GM18508 (cell line): ENCODE results near the gene NOXO1.

ENCODE experiments used
- ATAC-seq: cut with Tn5 transposase; IDR thresholded peaks from one replicate; pipeline ENCODE4 v1.9.1; 2021; ENCODE audit warnings: moderate number of reproducible peaks; ENCODE audit not compliant: insufficient read depth, unreplicated experiment

Gene NOXO1

DNA sequence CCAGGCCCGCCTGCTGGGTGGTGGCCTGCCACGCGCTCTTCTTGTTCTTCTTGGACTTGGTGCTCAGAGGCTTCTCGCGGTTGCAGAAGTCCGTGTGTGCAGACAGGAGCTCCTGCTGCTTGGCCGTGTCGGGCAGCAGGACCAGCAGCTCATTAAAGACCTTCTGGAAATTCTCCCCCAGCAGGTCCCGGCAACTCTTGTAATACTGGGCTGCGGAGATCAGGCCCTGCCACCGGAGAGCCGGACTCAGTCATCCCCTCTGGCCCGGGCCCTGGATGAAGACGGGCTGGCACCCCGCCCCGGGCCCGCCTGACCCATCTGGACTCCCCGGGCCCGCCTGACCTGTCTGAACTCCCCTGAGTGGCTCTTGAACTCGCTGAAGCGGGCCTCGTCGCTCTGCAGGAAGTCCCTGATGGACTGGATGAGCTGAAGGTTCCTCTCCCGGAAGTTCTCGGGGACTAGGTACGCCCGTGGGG, 17.1 kb upstream of the NOXO1 start:
- ATAC-seq: no peak

DNA sequence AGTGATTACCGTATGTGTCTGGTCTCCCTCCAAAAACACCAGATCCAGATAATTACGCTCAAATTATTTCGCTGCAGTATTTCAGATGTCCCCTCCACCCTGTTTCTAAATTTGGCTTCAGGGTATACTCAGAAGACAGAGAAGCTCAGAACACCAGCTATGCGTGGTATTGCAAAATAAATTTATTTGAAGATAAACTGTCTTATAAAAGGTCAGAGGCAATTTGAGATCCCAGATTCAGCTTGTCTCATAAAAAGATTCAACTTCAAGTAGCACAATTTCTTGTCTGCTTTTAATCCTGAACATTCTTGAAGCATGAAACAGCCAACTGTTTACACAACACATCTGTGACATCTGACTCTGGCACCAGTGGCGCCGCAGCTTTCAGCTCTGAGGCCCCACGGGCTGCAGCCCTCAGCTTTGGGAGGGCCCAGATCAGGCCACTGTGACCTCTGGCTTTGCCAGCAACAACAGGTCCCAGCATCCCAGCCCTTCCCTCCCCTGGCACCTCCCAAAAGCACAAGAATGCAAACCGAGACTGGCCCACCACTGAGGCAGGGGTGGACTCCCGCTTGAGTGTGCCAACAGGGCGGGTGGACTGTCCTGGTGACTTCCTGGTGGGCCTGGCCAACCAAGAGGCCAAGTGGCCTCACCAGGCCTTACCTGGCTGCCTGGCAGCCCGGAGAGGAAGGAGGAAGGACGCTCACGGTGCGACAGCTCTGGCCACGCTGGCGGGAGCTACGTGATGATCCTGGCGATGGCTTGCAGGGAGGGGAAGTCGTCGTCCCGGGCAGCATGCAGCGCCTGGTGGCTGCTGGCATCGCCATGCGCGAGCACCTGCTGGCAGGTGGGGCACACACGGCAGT, 16.5 kb upstream of the NOXO1 start:
- ATAC-seq: no peak

DNA sequence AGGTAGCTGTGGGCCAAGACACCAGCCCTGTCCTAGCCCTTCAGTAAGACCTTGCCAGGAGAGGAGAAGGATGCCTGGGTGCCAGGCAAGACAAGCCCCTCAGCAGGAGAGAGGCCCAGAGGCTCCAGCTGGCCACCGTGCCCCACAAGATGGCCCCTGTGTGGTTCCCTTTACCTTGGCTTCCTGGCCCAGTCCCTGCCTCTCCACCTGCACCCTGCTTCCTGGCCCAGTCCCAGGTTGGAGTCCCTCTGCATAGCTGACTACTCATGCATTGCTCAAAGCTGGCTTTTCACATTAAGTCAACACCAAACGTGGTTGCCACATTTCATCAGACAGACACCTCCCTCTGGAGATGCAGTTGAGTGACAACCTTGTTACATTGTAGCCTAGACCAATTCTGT, 12.5 kb upstream of the NOXO1 start:
- no peak for ATAC-seq

DNA sequence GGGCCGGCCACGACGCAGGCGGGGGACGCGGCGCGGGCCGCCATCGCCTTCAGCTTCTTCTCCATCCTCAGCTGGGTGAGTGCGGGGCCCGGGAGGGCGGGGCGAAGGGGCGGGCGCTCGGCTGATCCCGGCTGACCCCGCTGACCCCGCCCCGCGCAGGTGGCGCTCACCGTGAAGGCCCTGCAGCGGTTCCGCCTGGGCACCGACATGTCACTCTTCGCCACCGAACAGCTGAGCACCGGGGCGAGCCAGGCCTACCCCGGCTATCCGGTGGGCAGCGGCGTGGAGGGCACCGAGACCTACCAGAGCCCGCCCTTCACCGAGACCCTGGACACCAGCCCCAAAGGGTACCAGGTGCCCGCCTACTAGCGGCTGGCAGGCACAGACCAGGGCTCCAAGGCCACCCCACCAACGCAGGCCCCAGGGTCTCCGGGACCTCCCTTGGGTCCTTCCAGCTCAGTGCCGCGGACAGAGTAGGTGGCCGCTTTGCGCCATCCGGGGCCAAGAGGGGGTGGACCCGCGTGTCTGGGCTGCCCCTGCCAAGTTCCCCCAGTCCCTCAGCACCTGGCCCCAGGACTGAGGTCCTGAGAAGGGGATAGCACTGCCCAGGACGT, 11.5 kb upstream of the NOXO1 start:
- no peak for ATAC-seq

DNA sequence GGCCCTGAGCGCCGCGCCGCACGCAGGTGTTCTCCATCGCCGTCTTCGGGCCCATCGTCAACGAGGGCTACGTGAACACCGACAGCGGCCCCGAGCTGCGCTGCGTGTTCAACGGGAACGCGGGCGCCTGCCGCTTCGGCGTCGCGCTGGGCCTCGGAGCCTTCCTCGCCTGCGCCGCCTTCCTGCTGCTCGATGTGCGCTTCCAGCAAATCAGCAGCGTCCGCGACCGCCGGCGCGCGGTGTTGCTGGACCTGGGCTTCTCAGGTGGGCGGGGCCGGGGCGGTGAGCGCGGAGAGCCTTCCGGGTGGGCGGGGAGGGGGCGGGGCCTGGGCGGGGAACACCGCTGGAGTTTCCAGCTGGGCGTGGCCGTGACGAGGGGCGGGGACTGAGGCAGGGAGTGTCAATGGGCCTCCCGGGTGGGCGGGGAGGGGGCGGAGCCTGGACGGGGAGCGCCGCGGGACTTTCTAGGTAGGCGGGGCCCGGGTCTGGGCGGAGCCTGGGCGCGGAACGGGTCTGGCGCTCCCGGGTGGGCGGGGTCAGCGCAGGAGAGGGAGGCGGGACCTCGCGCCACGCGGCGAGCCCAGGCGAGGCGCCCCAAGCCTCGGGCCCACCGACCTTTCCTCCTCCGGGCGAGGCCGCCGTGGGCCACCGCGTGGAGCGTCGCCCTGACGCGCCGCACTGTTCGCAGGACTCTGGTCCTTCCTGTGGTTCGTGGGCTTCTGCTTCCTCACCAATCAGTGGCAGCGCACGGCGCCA, 10.9 kb upstream of the NOXO1 start:
- no peak for ATAC-seq

DNA sequence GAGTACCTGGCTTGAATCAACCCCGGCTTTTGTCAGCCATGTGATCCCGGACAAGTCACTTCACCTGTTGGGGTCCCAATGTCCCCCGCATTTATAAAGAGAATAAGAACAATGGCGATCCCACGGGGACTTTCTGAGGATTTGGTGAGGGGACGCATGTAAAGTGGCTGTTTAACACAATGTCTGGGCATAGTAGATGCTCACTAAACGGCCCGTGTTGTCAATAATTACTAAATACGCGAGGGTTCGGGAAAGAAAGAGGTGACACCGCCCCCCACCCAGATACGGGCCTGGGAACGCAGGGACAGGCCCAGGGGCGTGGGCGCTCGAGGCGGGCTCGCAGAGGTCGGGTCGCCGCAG, 10.3 kb upstream of the NOXO1 start:
- ATAC-seq: no peak

DNA sequence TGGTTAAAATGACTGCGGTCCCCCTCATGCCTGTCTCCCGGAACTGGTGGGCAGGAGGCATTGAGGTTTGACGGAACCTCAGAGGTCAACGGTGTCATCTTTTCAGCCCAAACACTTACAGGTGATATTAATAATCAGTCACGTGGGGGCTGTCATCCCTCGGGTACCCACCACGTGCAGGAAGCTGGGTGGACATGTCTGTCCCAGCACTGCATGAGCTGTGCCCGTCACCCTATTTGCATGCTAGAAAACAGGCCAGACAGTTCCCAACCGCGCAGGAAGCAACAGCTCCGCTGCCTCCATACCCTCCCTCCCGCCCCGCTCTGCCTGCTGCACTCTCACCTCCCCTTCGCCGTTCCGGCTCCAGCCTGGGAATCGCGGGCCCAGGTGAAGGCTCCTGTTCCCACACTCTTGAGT, 9.9 kb upstream of the NOXO1 start:
- ATAC-seq: no peak

DNA sequence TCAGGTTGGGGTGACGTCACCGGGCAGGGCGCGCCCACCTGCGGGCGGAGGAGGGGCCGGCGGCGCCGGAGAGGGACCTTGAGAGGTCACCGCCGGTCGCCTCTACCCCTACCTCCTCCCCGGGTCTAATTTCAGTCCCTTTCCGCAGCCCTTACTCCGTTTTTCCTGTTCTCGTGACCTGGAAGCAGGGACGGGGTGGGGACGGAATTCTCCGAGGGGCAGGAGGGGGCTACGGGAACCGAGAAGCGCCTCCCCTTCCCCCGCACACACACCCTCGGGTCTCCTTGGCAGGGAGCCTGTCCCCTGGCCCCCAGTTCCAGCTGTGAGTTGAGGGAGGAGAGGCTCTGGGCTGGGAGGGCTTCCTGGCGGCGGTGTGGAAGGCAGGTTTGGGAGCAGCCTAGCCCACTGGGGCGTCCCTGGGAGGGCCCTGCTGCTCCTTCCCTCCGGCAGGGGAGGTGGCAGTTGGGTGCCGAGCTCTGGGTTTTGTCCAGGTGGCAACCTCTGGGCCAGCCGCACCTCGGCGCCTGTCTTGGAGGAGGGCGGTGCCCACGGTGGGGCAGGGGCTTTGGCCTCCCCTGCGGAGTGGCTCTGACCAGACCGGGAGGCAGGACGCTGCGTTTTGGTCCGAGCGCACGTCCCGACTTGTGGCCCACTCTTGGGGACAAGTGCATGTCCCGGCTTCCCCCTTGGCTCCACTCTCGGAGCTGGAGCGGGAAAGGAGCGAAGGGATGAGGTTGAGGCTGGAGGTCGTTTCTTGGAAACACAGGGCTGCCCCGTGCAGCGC, 9.3 kb upstream of the NOXO1 start:
- ATAC-seq: no peak

DNA sequence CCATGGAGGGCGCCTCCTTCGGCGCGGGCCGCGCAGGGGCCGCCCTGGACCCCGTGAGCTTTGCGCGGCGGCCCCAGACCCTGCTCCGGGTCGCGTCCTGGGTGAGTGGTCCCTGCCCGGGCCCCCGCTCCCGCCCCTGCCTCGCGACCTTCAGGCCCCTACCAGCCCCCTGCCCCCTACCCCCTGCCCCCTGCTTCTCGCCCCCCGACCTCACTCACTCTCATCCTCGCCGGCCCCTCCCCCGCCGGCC, 8.8 kb upstream of the NOXO1 start:
- no peak for ATAC-seq

DNA sequence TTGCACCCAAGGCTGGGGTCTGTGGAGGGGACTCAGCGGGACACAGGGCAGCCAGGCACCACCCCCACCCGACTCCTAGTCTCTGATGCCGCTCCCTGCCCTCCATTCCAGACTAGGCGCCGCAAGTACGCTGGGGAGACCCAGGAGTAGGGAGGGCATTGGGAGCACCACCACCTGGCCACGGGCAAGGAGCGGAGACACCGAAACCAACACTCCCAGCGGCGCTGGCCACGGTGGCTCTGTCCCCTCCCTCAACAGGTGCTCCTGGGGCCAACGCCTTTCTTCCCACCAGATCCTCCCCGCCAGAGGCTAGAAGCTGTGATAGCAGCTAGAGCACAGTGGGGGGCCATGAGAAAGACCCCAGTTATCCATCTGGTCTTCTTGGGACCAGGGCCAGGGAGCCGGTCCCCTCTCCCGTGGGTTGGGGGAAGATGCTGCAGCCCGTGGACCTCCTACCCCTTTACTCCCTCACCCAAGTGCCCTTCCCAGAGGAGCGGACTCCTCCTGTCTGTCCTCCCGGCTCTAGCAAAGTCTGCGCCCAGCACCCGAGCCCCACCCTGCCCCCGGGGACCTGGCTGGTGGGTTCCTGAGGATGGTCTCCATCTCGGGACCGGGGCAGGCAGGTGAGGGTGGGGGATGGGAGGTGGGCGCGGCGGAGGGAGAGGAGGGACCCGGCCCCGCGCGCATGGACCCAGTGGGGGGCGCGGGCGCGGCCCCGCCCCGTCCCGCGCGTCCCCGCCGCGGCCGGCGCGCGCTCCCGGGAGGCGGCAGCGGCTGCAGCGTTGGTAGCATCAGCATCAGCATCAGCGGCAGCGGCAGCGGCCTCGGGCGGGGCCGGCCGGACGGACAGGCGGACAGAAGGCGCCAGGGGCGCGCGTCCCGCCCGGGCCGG, 8.2 kb upstream of the NOXO1 start, which contains the start of gene SYNGR3:
SYNGR3 (plus strand) TSS at position 762 of the 892 bp plus-strand sequence. CDS start 133 bp downstream, outside the sequence.
- ATAC-seq: no peak

DNA sequence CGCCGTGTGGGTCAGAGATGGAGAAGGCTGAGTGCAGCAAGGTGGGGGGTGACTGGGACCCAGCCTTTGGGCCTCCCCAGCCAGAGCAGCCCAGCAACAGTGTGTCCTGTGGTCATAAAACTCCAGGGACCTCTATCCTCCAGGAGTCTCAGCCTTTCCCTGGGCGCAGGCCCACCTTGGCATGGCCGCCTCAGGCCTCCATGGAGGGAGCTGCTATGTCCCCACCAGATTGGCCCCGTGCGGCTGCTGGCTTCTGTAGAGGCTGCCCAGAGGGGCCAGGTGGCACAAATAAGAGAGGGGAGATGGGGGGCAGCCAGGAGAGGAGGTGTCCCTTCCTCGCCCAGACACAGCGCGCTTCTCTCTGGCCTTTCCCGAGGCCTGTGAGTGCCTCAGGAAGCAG, 5.9 kb upstream of the NOXO1 start:
- ATAC-seq: no peak

DNA sequence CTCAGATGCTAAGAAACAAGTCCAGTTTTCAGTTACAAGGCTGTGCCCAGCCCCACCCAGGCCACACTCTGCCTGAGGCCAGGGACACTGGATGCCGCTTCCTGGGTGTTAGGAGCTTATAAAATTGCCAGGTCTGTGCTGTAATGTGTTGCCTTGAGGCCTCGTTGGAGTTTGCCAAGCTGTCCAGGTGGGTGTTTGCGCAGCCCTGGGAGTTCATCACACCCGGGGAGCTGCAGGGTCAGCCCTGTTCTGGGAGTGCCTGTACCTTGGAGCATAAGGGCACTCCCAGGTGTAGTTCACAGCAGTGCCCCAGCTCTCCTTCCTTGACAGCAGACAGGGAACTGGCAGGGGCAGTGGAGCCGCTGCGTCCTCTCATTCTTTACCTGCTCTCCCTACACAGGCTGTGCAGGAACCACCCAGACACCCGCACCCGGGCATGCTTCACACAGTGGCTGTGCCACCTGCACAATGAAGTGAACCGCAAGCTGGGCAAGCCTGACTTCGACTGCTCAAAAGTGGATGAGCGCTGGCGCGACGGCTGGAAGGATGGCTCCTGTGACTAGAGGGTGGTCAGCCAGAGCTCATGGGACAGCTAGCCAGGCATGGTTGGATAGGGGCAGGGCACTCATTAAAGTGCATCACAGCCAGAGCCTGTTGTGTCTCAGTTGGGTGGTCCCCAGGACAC, 4.3 kb upstream of the NOXO1 start:
- ATAC-seq: no peak

DNA sequence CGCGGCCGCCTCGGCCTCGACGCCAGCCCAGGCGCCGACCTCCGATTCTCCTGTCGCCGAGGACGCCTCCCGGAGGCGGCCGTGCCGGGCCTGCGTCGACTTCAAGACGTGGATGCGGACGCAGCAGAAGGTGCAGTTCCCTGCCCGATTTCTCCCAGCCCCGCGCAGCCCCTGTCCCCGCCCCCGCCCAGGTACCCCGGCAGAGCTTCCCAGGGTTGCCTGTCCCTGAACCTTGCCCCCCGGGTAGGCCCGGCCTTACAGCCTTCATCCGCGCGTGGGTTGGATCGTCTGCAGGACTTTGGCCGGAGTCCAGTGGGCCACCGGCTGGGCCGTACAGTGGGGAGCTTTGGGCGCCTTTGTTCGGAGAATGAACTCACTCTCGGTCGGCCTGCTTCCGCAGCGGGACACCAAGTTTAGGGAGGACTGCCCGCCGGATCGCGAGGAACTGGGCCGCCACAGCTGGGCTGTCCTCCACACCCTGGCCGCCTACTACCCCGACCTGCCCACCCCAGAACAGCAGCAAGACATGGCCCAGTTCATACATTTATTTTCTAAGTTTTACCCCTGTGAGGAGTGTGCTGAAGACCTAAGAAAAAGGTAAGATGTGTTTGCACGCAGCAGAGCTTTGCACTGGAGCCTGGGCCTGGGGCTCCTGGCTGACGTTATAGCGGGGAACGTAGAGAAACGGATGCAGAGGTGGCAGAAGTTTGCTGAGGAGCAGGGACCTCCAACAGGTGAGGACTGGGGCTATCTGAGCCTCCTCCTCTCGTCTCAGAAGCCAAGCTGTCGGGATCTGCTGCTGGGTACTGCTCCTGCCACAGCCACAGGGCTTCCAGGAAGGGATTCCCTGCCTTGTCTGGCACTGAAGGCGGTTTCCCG, 3.3 kb upstream of the NOXO1 start:
- ATAC-seq: no peak

DNA sequence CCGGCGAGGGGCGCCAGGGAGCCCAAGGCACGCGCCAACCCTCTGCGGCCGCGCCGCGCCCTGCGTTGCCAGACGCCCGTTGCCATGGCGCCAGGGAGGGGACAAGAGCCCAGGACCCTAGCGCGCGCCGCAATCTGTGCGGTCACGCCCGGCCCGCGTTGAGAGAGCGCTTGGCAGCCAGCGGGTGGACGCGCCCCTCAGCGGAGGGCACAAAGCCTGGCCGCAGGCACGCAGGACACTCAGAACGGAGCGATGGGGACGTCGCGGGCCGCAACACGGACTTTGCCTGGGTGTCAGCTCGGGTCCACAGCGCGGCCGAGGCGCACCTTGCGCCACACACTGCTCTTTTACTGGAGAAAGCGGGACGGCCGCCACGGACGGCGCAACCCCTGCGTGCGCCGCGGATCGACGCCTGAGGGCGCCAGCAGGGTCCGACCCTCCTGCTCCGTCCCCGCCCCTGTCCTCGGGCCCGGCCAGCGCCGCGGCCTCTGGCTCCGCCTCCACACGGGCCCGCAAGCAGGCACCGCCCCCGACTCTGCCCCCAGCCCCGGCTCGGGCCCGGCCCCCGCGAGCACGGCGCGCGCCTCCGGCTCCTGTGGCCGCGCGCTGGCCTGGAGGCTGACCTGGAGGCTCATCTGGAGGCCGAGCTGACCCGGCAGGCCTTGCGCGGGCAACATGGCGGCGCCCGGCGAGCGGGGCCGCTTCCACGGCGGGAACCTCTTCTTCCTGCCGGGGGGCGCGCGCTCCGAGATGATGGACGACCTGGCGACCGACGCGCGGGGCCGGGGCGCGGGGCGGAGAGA, 2.5 kb upstream of the NOXO1 start, which contains the start of gene GFER:
GFER (plus strand) TSS at position 650 of the 803 bp plus-strand sequence; CDS start at position 676, 26 bp downstream.
- no peak for ATAC-seq

DNA sequence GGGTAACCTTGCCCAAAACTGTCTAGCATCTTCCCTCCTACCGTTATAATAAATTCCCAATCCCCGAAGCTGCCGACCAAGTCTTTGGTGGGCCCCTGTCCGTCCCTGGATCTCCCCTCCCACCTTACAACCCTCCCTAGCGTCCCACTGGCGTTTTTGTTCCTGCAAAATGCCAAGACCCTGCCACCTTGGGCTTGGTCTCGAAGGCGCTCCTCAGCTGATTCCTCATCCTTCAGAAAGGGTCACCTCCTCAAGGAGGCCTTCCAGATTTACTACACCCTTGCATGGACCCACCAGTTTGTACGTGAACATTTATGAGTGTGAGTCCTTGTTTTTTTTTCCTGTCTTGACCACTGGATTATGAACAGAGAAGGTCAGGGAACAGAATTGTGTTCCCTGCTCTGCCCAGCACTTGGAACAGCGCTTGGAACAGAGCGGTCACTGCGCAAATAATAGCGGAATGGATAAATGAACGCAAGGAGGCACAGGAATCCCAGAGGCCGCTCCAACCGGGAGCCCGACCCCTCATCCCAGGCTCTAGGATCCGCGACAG, 1.8 kb upstream of the NOXO1 start:
- no peak for ATAC-seq

DNA sequence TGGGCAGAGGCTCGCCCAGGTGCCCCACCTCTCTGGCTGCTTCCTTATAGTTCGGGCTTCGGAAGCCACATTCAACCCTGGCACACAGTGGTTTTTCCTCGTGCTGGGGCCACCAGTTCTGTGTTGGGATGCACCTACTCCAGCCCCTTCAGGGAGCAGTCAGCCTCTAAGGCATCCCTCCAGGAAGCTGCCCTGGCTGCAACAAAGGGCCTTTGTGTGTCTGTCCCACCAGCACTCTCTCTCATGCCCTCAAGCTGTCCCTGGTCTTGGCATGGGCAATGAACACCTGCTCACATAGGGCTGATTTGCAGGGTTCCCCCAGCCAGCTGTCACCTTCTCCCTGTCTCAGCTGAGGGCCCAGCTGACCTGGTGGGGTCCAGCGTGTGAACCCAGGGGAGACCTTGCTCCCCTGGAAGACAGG, 754 bp upstream of the NOXO1 start:
- ATAC-seq: no peak

DNA sequence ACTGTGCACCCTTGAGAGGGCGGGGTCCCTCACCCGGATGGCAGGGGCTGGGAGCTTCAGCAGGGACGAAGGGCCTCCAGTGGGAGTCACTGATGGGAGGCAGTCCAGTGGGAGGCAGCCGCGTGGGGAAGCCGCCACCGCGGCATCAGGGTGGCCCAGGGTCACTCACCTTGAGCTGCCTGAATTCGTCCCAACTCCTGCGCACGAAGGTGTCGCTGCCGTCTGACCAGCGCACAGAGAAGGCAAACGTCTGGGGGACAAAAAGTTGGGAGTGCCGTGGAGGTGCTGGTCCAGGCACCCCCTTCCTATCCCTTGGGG, 540 bp downstream of the NOXO1 start:
- ATAC-seq: no peak
